ENCODE results near the gene MAN1A2.
"Not testable (repeated sequence)": the region's sequence is repeated elsewhere in the genome, so short reads cannot be mapped to it uniquely, and the experiment has no call there.

MAN1A2 gene

GRCh38 chr1:117511273-117511672 is 144.0 kb downstream of the MAN1A2 start:
- no peak for DNase-seq

GRCh38 chr1:117512728-117513321 is 145.6 kb downstream of the MAN1A2 start:
- no peak for DNase-seq

GRCh38 chr1:117523111-117523510 is 155.9 kb downstream of the MAN1A2 start:
- no peak for DNase-seq

- DNase-seq, result no peak
Measured at GRCh38 chr1:117527074-117527473, 159.8 kb downstream of the MAN1A2 start.

GRCh38 chr1:117527566-117528102 is 160.4 kb downstream of the MAN1A2 start:
- no peak for DNase-seq

- DNase-seq, result no peak
Measured at GRCh38 chr1:117529683-117530082, 162.4 kb downstream of the MAN1A2 start.

GRCh38 chr1:117531222-117531621 is 164.0 kb downstream of the MAN1A2 start:
- DNase-seq, result no peak

GRCh38 chr1:117534995-117535467 is 167.8 kb downstream of the MAN1A2 start:
- peak; percentile 57 for DNase-seq

GRCh38 chr1:117535821-117536220 is 168.6 kb downstream of the MAN1A2 start:
- no peak for DNase-seq

GRCh38 chr1:117537291-117537920 is 170.2 kb downstream of the MAN1A2 start:
- DNase-seq, result no peak

- no peak for DNase-seq
Measured at GRCh38 chr1:117540532-117540931, 173.3 kb downstream of the MAN1A2 start.

- DNase-seq, result no peak
Measured at GRCh38 chr1:117541003-117541402, 173.8 kb downstream of the MAN1A2 start.

GRCh38 chr1:117541585-117541984 is 174.3 kb downstream of the MAN1A2 start:
- no peak for DNase-seq

- DNase-seq, result no peak
Measured at GRCh38 chr1:117544509-117545109, 177.4 kb downstream of the MAN1A2 start.

- no peak for DNase-seq
Measured at GRCh38 chr1:117546467-117546866, 179.2 kb downstream of the MAN1A2 start.

- no peak for DNase-seq
Measured at GRCh38 chr1:117553471-117553870, 186.2 kb downstream of the MAN1A2 start.

- DNase-seq, result no peak
Measured at GRCh38 chr1:117555806-117556205, 188.6 kb downstream of the MAN1A2 start.

GRCh38 chr1:117556341-117556740 is 189.1 kb downstream of the MAN1A2 start:
- DNase-seq, result no peak

GRCh38 chr1:117556976-117557375 is 189.7 kb downstream of the MAN1A2 start:
- DNase-seq, result no peak

GRCh38 chr1:117558451-117558850 is 191.2 kb downstream of the MAN1A2 start:
- not testable (repeated sequence) for DNase-seq

- DNase-seq, result no peak
Measured at GRCh38 chr1:117559139-117559538, 191.9 kb downstream of the MAN1A2 start.

GRCh38 chr1:117559985-117560384 is 192.7 kb downstream of the MAN1A2 start:
- DNase-seq, result no peak

- DNase-seq, result no peak
Measured at GRCh38 chr1:117561071-117561470, 193.8 kb downstream of the MAN1A2 start.

- no peak for DNase-seq
Measured at GRCh38 chr1:117561551-117561950, 194.3 kb downstream of the MAN1A2 start.

All from right forelimb (tissue), 1 donor.